B cell (primary cell): Measurements from ENCODE around the gene CDHR3. TPM values are rescaled to one million over a fixed set of nuclear protein-coding genes. Genes with fewer than 3 reads are reported as not detected.

Experiments
- ATAC-seq: fragments of 200-7000 bp; cut with Tn5 transposase; one replicate; pipeline ENCODE4 v1.10.0; 2021; ENCODE audit warnings: low read depth, mild to moderate bottlenecking, moderate number of reproducible peaks, moderate library complexity
- CTCF ChIA-PET: fragments of 350-600 bp; sonication (Branson Sonifier 250); formaldehyde crosslinking; loops from one replicate; lab custom pipeline; 2021; ENCODE audit warnings: antibody characterized with exemption, inconsistent platforms; lab: Charles Lee
- POLR2A ChIA-PET: fragments of 350-600 bp; sonication (Branson Sonifier 250); formaldehyde crosslinking; loops from one replicate; lab custom pipeline; 2021; ENCODE audit warnings: antibody characterized with exemption; lab: Charles Lee
- DNase-seq: peaks from one replicate; pipeline ENCODE4 v3.0.0; 2013
- H2AFZ ChIP-seq: 2 replicates; pipeline ENCODE4 v1.6.1; 2012; ENCODE audit warnings: mild to moderate bottlenecking, low read depth, low read length; ENCODE audit not compliant: insufficient read depth, poor library complexity, severe bottlenecking
- H3K27ac ChIP-seq, 2 donors: 1 replicate in 1 of 2; 2 replicates in 1 of 2; pipeline ENCODE4 v1.5.1; 2012 to 2013; ENCODE audit warnings: low read length in 2 of 2, mild to moderate bottlenecking in 2 of 2, moderate library complexity in 1 of 2
- H3K27me3 ChIP-seq, 4 experiments: fragments of 200-600 bp in 1 of 4; sonication (generic) in 1 of 4; replicated peaks in 1 of 4; 1 replicate in 2 of 4; 2 replicates in 2 of 4; pipeline versions ENCODE4 v1.6.1 to v1.7.0; 2013 to 2016; ENCODE audit warnings: low read length in 3 of 4, mild to moderate bottlenecking in 2 of 4, mixed read lengths in 1 of 4, moderate library complexity in 1 of 4; ENCODE audit not compliant: insufficient read depth in 4 of 4, control insufficient read depth in 3 of 4; ENCODE audit errors: control extremely low read depth in 1 of 4
- H3K36me3 ChIP-seq, 2 experiments: replicated peaks in 1 of 2; 1 replicate in 1 of 2; 2 replicates in 1 of 2; pipeline versions ENCODE4 v1.6.1 to v1.7.1; 2013; ENCODE audit warnings: low read length in 1 of 2; ENCODE audit not compliant: insufficient read depth in 2 of 2, control insufficient read depth in 1 of 2; ENCODE audit errors: control extremely low read depth in 1 of 2, extremely low read depth in 1 of 2
- H3K4me1 ChIP-seq, 2 donors: fragments of 200-600 bp in 1 of 2; sonication (generic) in 1 of 2; 1 replicate in 1 of 2; 2 replicates in 1 of 2; pipeline versions ENCODE4 v1.5.1 to v1.6.1; 2013 to 2017; ENCODE audit warnings: low read length in 2 of 2; ENCODE audit not compliant: control insufficient read depth in 2 of 2, insufficient read depth in 2 of 2
- H3K4me2 ChIP-seq: replicated peaks from 2 replicates; pipeline ENCODE3; 2012; ENCODE audit warnings: mild to moderate bottlenecking, low read depth, low read length; ENCODE audit not compliant: poor library complexity, severe bottlenecking
- H3K4me3 ChIP-seq, 5 experiments: fragments of 200-600 bp in 1 of 5; sonication (generic) in 1 of 5; 1 replicate in 3 of 5; 2 replicates in 2 of 5; pipeline versions ENCODE4 v1.5.1 to v1.7.0; 2011 to 2016; ENCODE audit warnings: low read length in 4 of 5, mild to moderate bottlenecking in 4 of 5, low read depth in 2 of 5, control low read depth in 1 of 5, moderate library complexity in 1 of 5; ENCODE audit not compliant: insufficient read depth in 1 of 5; ENCODE audit errors: control extremely low read depth in 1 of 5, extremely low read depth in 1 of 5
- H3K79me2 ChIP-seq: fragments of 200-600 bp; sonication (generic); one replicate; pipeline ENCODE4 v1.6.0; 2016; ENCODE audit warnings: low read length; ENCODE audit not compliant: control insufficient read depth, insufficient read depth
- H3K9ac ChIP-seq: fragments of 200-600 bp; sonication (generic); 2 replicates; pipeline ENCODE4 v1.6.1; 2017; ENCODE audit warnings: mild to moderate bottlenecking, low read length, moderate library complexity
- H3K9me3 ChIP-seq, 3 donors: one replicate each; pipeline versions ENCODE4 v1.6.1 to v1.7.1; 2013; ENCODE audit warnings: low read length in 2 of 3; ENCODE audit not compliant: control insufficient read depth in 2 of 3, insufficient read depth in 1 of 3; ENCODE audit errors: control extremely low read depth in 1 of 3
- H4K20me1 ChIP-seq: 2 replicates; pipeline ENCODE4 v1.6.0; 2012; ENCODE audit warnings: mild to moderate bottlenecking, low read length; ENCODE audit not compliant: insufficient read depth, control insufficient read depth, poor library complexity, severe bottlenecking
- H3K27ac Mint-ChIP-seq: one replicate; pipeline ENCODE4 v1.8.0; 2021; ENCODE audit warnings: mixed read lengths
- H3K27me3 Mint-ChIP-seq: one replicate; pipeline ENCODE4 v1.8.0; 2021; ENCODE audit warnings: mixed read lengths
- H3K4me1 Mint-ChIP-seq: one replicate; pipeline ENCODE4 v1.8.0; 2021; ENCODE audit warnings: mixed read lengths
- H3K4me3 Mint-ChIP-seq: one replicate; pipeline ENCODE4 v1.8.0; 2021; ENCODE audit warnings: mixed read lengths
- H3K9me3 Mint-ChIP-seq: one replicate; pipeline ENCODE4 v1.8.0; 2022; ENCODE audit warnings: mixed read lengths; ENCODE audit not compliant: insufficient read depth
- EZH2 ChIP-seq: IDR thresholded peaks from 2 replicates; pipeline ENCODE4 v1.6.1; 2012; ENCODE audit warnings: borderline replicate concordance, low read depth, mild to moderate bottlenecking, moderate library complexity, low read length; ENCODE audit not compliant: insufficient read depth, poor library complexity, severe bottlenecking
- WGBS: methylation state at CpG from one replicate; pipeline ENCODE4 v1.1.5; 2013; ENCODE audit warnings: missing lambda C conversion rate; ENCODE audit not compliant: insufficient coverage; 5-methylcytosine and 5-hydroxymethylcytosine counted together
- intact Hi-C: fragments of 100-400 bp; cut with micrococcal nuclease; formaldehyde crosslinking; loops from one replicate; pipeline ENCODE4 v1.10.0; 2022
- polyA plus RNA-seq: library from polyadenylated mRNA; depleted of rRNA; stranded (reverse); fragments of >200 nt; gene quantifications from 2 replicates; pipeline ENCODE4 v1.2.3, GENCODE V29; 2012
- total RNA-seq, 2 donors: library from RNA; stranded (reverse); fragments of 120-200 nt in 1 of 2; gene quantifications; 1 replicate in 1 of 2; 2 replicates in 1 of 2; pipeline versions ENCODE4 v1.2.3 to v1.2.4, GENCODE V29; 2013 to 2022
- TF ChIP-seq, protein P1 (sequence below): fragments of 200-600 bp; IDR thresholded peaks from one replicate; pipeline ENCODE4 v1.8.0; 2022; ENCODE audit warnings: antibody characterized with exemption, mild to moderate bottlenecking

Gene CDHR3
- total and polyA plus RNA-seq, 2 donors (not counting 1 experiment from before 2014, with no cell fraction given), result 0.34 to 2.6 TPM

DNA sequence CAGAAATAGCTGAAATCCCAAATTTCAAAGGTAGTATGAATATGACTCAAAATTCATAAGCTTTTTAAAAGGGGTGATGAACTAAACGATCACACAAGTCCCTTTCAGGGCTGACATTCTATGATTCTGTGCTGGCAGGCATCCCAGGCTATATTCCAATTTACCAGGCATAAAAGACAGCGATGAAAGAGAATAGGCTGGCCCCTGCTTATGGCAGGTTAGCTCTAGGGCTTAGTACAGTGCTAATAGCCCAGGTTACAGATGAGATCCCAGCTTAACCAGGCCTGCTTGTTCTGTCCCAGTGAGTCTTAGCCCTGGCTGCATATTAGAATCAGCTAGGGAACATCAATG, 56.4 kb downstream of the CDHR3 start:
- H3K27me3 Mint-ChIP-seq, result no peaks in the 10 kb centered on the region
- Histone ChIP-seq H3K27me3 (peaks cover 0 to 5% (median 0%) of the 10 kb centered on the region in 4 experiments), H3K27ac (no peak overlapping the region), H3K9me3 (peaks cover 0 to 4% (median 0%) of the 10 kb centered on the region in 3 donors), H3K4me3 (no peak overlapping the region), H4K20me1 (no peaks in the 10 kb centered on the region), H3K4me1 (peaks cover 49% of the 10 kb centered on the region in 2 donors), H3K79me2 (no peaks in the 10 kb centered on the region), H3K36me3 (no peaks in the 10 kb centered on the region), H2AFZ (no peak overlapping the region), H3K9ac (no peak overlapping the region), H3K4me2 (no peak overlapping the region)
- ATAC-seq, result no peak
- POLR2A ChIA-PET, result no interaction called here
- 100% methylated on average over 2 of the region's 2 CpGs for WGBS
- no peak for DNase-seq
- intact Hi-C loops, result no loop called here
- H3K9me3 Mint-ChIP-seq, result no peaks in the 10 kb centered on the region
- CTCF ChIA-PET, result interaction anchor here (1.3 to 2.6 kb wide), 5 partner anchors 10 to 363 kb away, joined by 3 to 9 read pairs (median 5); no protein-coding TSS in a partner anchor
- H3K4me1 Mint-ChIP-seq, result peaks cover 57% of the 10 kb centered on the region
- H3K4me3 Mint-ChIP-seq, result no peak overlapping the region
- TF ChIP-seq EZH2, result no peak
- TF ChIP-seq, protein P1, sequence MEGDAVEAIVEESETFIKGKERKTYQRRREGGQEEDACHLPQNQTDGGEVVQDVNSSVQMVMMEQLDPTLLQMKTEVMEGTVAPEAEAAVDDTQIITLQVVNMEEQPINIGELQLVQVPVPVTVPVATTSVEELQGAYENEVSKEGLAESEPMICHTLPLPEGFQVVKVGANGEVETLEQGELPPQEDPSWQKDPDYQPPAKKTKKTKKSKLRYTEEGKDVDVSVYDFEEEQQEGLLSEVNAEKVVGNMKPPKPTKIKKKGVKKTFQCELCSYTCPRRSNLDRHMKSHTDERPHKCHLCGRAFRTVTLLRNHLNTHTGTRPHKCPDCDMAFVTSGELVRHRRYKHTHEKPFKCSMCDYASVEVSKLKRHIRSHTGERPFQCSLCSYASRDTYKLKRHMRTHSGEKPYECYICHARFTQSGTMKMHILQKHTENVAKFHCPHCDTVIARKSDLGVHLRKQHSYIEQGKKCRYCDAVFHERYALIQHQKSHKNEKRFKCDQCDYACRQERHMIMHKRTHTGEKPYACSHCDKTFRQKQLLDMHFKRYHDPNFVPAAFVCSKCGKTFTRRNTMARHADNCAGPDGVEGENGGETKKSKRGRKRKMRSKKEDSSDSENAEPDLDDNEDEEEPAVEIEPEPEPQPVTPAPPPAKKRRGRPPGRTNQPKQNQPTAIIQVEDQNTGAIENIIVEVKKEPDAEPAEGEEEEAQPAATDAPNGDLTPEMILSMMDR, result no peak
- no peak overlapping the region for H3K27ac Mint-ChIP-seq

DNA sequence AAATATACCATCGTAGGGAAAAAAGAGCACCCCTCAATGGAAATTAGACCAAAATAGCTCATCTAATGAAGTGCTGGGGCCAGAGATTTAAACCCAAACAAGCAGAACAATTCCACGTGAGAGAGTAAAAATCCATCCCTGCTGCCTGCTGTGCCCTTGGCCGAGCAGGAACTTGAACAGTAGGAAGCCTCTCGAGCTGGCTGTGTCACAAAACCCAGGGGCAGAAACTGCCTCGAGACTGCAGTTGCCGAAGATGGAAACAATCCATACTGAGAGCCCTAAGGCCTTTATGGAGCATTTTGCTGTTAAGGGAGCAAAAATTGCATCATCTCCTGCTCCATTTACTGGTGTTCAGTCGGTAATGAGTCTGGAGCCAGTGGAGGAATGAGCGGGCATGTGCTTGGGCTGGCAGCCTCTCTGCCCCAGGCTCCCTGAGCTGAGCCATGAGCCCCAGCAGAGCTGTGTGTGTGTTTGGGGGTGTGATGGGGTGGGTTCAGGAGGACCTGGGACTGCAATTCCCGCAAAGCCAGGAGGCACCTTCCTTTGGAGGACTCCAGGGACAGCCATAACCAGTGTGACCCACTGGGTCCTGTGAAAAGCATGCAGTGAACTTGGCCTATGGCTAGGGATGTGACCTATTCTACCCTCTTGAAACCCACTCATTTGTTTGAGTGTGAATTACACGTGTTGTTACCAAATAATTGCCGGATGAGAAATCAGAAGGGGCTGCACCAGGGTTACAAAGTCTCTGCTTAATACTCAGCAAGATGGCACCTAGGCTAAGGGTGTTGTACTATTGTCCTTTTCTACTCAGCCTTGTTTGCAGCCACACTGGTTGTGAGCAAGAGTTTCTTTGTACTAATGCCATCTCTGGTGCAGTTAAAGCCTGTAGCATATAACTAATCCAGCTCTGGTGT, 58.3 kb downstream of the CDHR3 start:
- no peak overlapping the region for H3K9ac ChIP-seq
- H2AFZ ChIP-seq, result no peak overlapping the region
- Mint-ChIP-seq H3K4me1 (peaks cover 59% of the 10 kb centered on the region), H3K27me3 (no peaks in the 10 kb centered on the region), H3K9me3 (no peaks in the 10 kb centered on the region), H3K4me3 (no peak overlapping the region), H3K27ac (no peak overlapping the region)
- H3K27me3 ChIP-seq, result peaks cover 0 to 5% (median 0%) of the 10 kb centered on the region in 4 experiments
- DNase-seq (no peak), ATAC-seq (no peak)
- intact Hi-C loops, result no loop called here
- H3K4me2 ChIP-seq, result peak overlapping the region; percentile 71
- TF ChIP-seq, protein P1, result no peak
- no peak for TF ChIP-seq EZH2
- H3K79me2 ChIP-seq, result no peaks in the 10 kb centered on the region
- peaks cover 0 to 4% (median 0%) of the 10 kb centered on the region in 3 donors for H3K9me3 ChIP-seq
- no peaks in the 10 kb centered on the region for H3K36me3 ChIP-seq
- no peaks in the 10 kb centered on the region for H4K20me1 ChIP-seq
- ChIA-PET POLR2A (no interaction called here), CTCF (interaction anchor here (1.0 to 5.0 kb wide), 10 partner anchors 9 to 367 kb away, joined by 3 to 42 read pairs (median 4); no protein-coding TSS in a partner anchor)
- WGBS, result 92% methylated on average over 9 of the region's 11 CpGs
- H3K4me1 ChIP-seq, result peaks cover 58 to 59% of the 10 kb centered on the region in 2 donors
- no peak overlapping the region for H3K27ac ChIP-seq
- H3K4me3 ChIP-seq, result no peak overlapping the region
